GM23248 (cell line): Measurements from ENCODE around the gene TRDN. TPM values are rescaled to one million over a fixed set of nuclear protein-coding genes. Genes with fewer than 3 reads are reported as not detected.

ENCODE experiments used
- DNase-seq: peaks from one replicate; pipeline ENCODE4 v3.0.0-alpha.2; 2015
- H2AFZ ChIP-seq: fragments of 200-600 bp; sonication (generic); 2 replicates; pipeline ENCODE4 v1.6.1; 2016; ENCODE audit warnings: antibody characterized with exemption
- H3F3A ChIP-seq: fragments of 200-600 bp; sonication (generic); 2 replicates; pipeline ENCODE4 v1.6.1; 2016; ENCODE audit warnings: mild to moderate bottlenecking, antibody characterized with exemption, mixed run types; ENCODE audit not compliant: insufficient read depth
- H3K27ac ChIP-seq: fragments of 200-600 bp; sonication (generic); 2 replicates; pipeline ENCODE4 v1.5.1; 2016; ENCODE audit warnings: mild to moderate bottlenecking
- H3K27me3 ChIP-seq: fragments of 200-600 bp; sonication (generic); replicated peaks from 2 replicates; pipeline ENCODE4 v1.6.1; 2016; ENCODE audit warnings: mild to moderate bottlenecking; ENCODE audit not compliant: insufficient read depth
- H3K36me3 ChIP-seq: fragments of 200-600 bp; sonication (generic); 2 replicates; pipeline ENCODE4 v1.6.1; 2016; ENCODE audit warnings: low read depth, mild to moderate bottlenecking
- H3K4me1 ChIP-seq: fragments of 200-600 bp; sonication (generic); 2 replicates; pipeline ENCODE4 v1.6.1; 2016; ENCODE audit warnings: mild to moderate bottlenecking; ENCODE audit not compliant: insufficient read depth
- H3K4me2 ChIP-seq: fragments of 200-600 bp; sonication (generic); one replicate; pipeline ENCODE4 v1.6.1; 2016; ENCODE audit warnings: mild to moderate bottlenecking; ENCODE audit not compliant: unreplicated experiment
- H3K4me3 ChIP-seq: fragments of 200-600 bp; sonication (generic); 2 replicates; pipeline ENCODE4 v1.5.1; 2016; ENCODE audit warnings: mild to moderate bottlenecking
- H3K79me2 ChIP-seq: fragments of 200-600 bp; sonication (generic); 2 replicates; pipeline ENCODE4 v1.6.1; 2016; ENCODE audit warnings: mild to moderate bottlenecking; ENCODE audit not compliant: insufficient read depth
- H3K9ac ChIP-seq: fragments of 200-600 bp; sonication (generic); 2 replicates; pipeline ENCODE4 v1.6.1; 2016; ENCODE audit warnings: mild to moderate bottlenecking
- H3K9me2 ChIP-seq: fragments of 200-600 bp; sonication (generic); 2 replicates; pipeline ENCODE4 v1.6.1; 2016; ENCODE audit warnings: mixed run types, mild to moderate bottlenecking, moderate library complexity; ENCODE audit not compliant: insufficient read depth
- H3K9me3 ChIP-seq: fragments of 200-600 bp; sonication (generic); one replicate; pipeline ENCODE4 v1.6.1; 2017; ENCODE audit warnings: low read depth
- H4K20me1 ChIP-seq: fragments of 200-600 bp; sonication (generic); 2 replicates; pipeline ENCODE4 v1.6.0; 2016; ENCODE audit not compliant: insufficient read depth
- EZH2 ChIP-seq: fragments of 200-600 bp; sonication (generic); IDR thresholded peaks from 2 replicates; pipeline ENCODE4 v1.6.1; 2018; ENCODE audit warnings: antibody characterized with exemption, mild to moderate bottlenecking; ENCODE audit not compliant: insufficient read depth, poor library complexity, severe bottlenecking
- EZH2phosphoT487 ChIP-seq: fragments of 200-600 bp; sonication (generic); IDR thresholded peaks from 2 replicates; pipeline ENCODE4 v1.6.1; 2018; ENCODE audit warnings: antibody characterized with exemption, moderate library complexity, mild to moderate bottlenecking, low read depth; ENCODE audit not compliant: insufficient read depth
- WGBS, 2 experiments: methylation state at CpG; one replicate each; pipeline ENCODE4 v1.1.6; 2015 to 2017; ENCODE audit warnings: low lambda C conversion rate in 2 of 2, low coverage in 1 of 2; ENCODE audit errors: missing lambda C conversion rate in 2 of 2; 5-methylcytosine and 5-hydroxymethylcytosine counted together
- in situ Hi-C: fragments of 300-500 bp; cut with MboI; formaldehyde crosslinking; loops from 2 replicates; pipeline ENCODE4 v1.15.0; 2020
- polyA plus RNA-seq: library from polyadenylated mRNA; unstranded; fragments of >200 nt; fragmentation: Nextera tagmentation; extraction: Ambion mirVana; gene quantifications from 2 replicates; pipeline ENCODE4 v1.2.1, GENCODE V29; 2016
- total RNA-seq: library from RNA; depleted of rRNA; stranded (reverse); fragments of >200 nt; shearing (Covaris generic); gene quantifications from 2 replicates; pipeline ENCODE4 v1.2.3, GENCODE V29; 2014

The TRDN gene
- total and polyA plus RNA-seq, 2 experiments from 2014 or later, result not detected

- H3K36me3 ChIP-seq, result no peaks in the 10 kb centered on the region
- no peak overlapping the region for H3K4me3 ChIP-seq
- no peak overlapping the region for H3K27ac ChIP-seq
- no peaks in the 10 kb centered on the region for H4K20me1 ChIP-seq
- TF ChIP-seq EZH2phosphoT487 (no peak), EZH2 (no peak)
- no peak overlapping the region for H3K9ac ChIP-seq
- no peaks in the 10 kb centered on the region for H3F3A ChIP-seq
- H3K27me3 ChIP-seq, result no peaks in the 10 kb centered on the region
- H3K79me2 ChIP-seq, result no peaks in the 10 kb centered on the region
- no peak overlapping the region for H2AFZ ChIP-seq
- H3K4me2 ChIP-seq, result no peak overlapping the region
- H3K9me2 ChIP-seq, result no peaks in the 10 kb centered on the region
- no peaks in the 10 kb centered on the region for H3K4me1 ChIP-seq
- 40 to 45% methylated on average over 3 of the region's 3 CpGs for WGBS, 2 experiments
- DNase-seq, result no peak
- no peaks in the 10 kb centered on the region for H3K9me3 ChIP-seq
- in situ Hi-C loops, result no loop called here
These were observed 410.4 kb downstream of the TRDN start for GRCh38 chr6:123226398-123226797.

- in situ Hi-C loops, result no loop called here
- H2AFZ ChIP-seq, result no peak overlapping the region
- no peak overlapping the region for H3K27ac ChIP-seq
- H4K20me1 ChIP-seq, result no peaks in the 10 kb centered on the region
- DNase-seq, result no peak
- no peaks in the 10 kb centered on the region for H3K9me3 ChIP-seq
- H3K79me2 ChIP-seq, result no peaks in the 10 kb centered on the region
- no peak overlapping the region for H3K4me2 ChIP-seq
- no peaks in the 10 kb centered on the region for H3K4me1 ChIP-seq
- no peak overlapping the region for H3K4me3 ChIP-seq
- H3F3A ChIP-seq, result no peaks in the 10 kb centered on the region
- H3K27me3 ChIP-seq, result no peaks in the 10 kb centered on the region
- TF ChIP-seq EZH2phosphoT487, result no peak
- no peak overlapping the region for H3K9ac ChIP-seq
- no peaks in the 10 kb centered on the region for H3K36me3 ChIP-seq
- H3K9me2 ChIP-seq, result no peaks in the 10 kb centered on the region
These were observed 412.7 kb downstream of the TRDN start for GRCh38 chr6:123224077-123224476.

- no peaks in the 10 kb centered on the region for H3K79me2 ChIP-seq
- no peaks in the 10 kb centered on the region for H3K9me2 ChIP-seq
- no peaks in the 10 kb centered on the region for H4K20me1 ChIP-seq
- no peak overlapping the region for H3K9ac ChIP-seq
- DNase-seq, result no peak
- H3K4me3 ChIP-seq, result no peak overlapping the region
- no peaks in the 10 kb centered on the region for H3F3A ChIP-seq
- in situ Hi-C loops, result no loop called here
- H3K4me2 ChIP-seq, result no peak overlapping the region
- H3K4me1 ChIP-seq, result no peaks in the 10 kb centered on the region
- 31 to 42% methylated on average over 2 of the region's 2 CpGs for WGBS, 2 experiments
- no peak overlapping the region for H3K27ac ChIP-seq
- no peaks in the 10 kb centered on the region for H3K9me3 ChIP-seq
- H3K36me3 ChIP-seq, result no peaks in the 10 kb centered on the region
- H2AFZ ChIP-seq, result no peak overlapping the region
- TF ChIP-seq EZH2 (no peak), EZH2phosphoT487 (no peak)
- no peaks in the 10 kb centered on the region for H3K27me3 ChIP-seq
These were observed 413.3 kb downstream of the TRDN start for GRCh38 chr6:123223461-123223860.

- no peak overlapping the region for H3K4me3 ChIP-seq
- no peak overlapping the region for H2AFZ ChIP-seq
- DNase-seq, result no peak
- no peaks in the 10 kb centered on the region for H4K20me1 ChIP-seq
- H3F3A ChIP-seq, result no peaks in the 10 kb centered on the region
- TF ChIP-seq EZH2phosphoT487 (no peak), EZH2 (no peak)
- H3K4me2 ChIP-seq, result no peak overlapping the region
- H3K36me3 ChIP-seq, result no peaks in the 10 kb centered on the region
- H3K27me3 ChIP-seq, result no peaks in the 10 kb centered on the region
- no peaks in the 10 kb centered on the region for H3K4me1 ChIP-seq
- in situ Hi-C loops, result no loop called here
- WGBS, 2 experiments, result 23 to 27% methylated on average over 4 of the region's 4 CpGs
- H3K79me2 ChIP-seq, result no peaks in the 10 kb centered on the region
- H3K9me2 ChIP-seq, result no peaks in the 10 kb centered on the region
- no peaks in the 10 kb centered on the region for H3K9me3 ChIP-seq
- H3K9ac ChIP-seq, result no peak overlapping the region
- H3K27ac ChIP-seq, result no peak overlapping the region
These were observed 421.5 kb downstream of the TRDN start for GRCh38 chr6:123215211-123215610.

- no peak overlapping the region for H3K4me2 ChIP-seq
- H3K36me3 ChIP-seq, result no peaks in the 10 kb centered on the region
- H4K20me1 ChIP-seq, result no peaks in the 10 kb centered on the region
- WGBS, 2 experiments, result 9% methylated on average over 2 of the region's 2 CpGs
- H3K4me1 ChIP-seq, result no peaks in the 10 kb centered on the region
- no peaks in the 10 kb centered on the region for H3K9me2 ChIP-seq
- H2AFZ ChIP-seq, result no peak overlapping the region
- H3K9ac ChIP-seq, result no peak overlapping the region
- H3K79me2 ChIP-seq, result no peaks in the 10 kb centered on the region
- in situ Hi-C loops, result no loop called here
- TF ChIP-seq EZH2, result no peak
- no peak for TF ChIP-seq EZH2phosphoT487
- H3K9me3 ChIP-seq, result no peaks in the 10 kb centered on the region
- H3F3A ChIP-seq, result no peaks in the 10 kb centered on the region
- no peaks in the 10 kb centered on the region for H3K27me3 ChIP-seq
- H3K27ac ChIP-seq, result no peak overlapping the region
- DNase-seq, result no peak
- no peak overlapping the region for H3K4me3 ChIP-seq
These were observed 422.3 kb downstream of the TRDN start for GRCh38 chr6:123214433-123214832.
